HFF-Myc (cell line): ENCODE data around the gene MCRIP2.
"Not testable (repeated sequence)": the region's sequence is repeated elsewhere in the genome, so short reads cannot be mapped to it uniquely, and the experiment has no call there.

ENCODE experiments used
- DNase-seq: peaks from one replicate; pipeline ENCODE4 v3.0.0-alpha.2; 2011; ENCODE audit warnings: low read depth; ENCODE audit errors: extremely low read depth
- H3K4me3 ChIP-seq: replicated peaks from 2 replicates; pipeline ENCODE4 v1.5.1; 2011; ENCODE audit warnings: low read depth, mild to moderate bottlenecking, control low read depth, low read length
- CTCF ChIP-seq: IDR thresholded peaks from 2 replicates; pipeline ENCODE4 v1.5.1; 2012; ENCODE audit warnings: mild to moderate bottlenecking, low read depth, low read length, control low read depth; ENCODE audit errors: missing control alignments

The MCRIP2 gene

GRCh38 chr16:684071-684794, 42.6 kb downstream of the MCRIP2 start, which contains the start of gene JMJD8:
Gene JMJD8 (minus strand): TSS chr16:684334. CDS start chr16:684319, 15 bp downstream.
- no peak for TF ChIP-seq CTCF
- peak within 1 kb of the TSS; percentile 83 for H3K4me3 ChIP-seq
- DNase-seq = peak; percentile 75

GRCh38 chr16:684961-685696, 43.5 kb downstream of the MCRIP2 start:
- DNase-seq = no peak
- H3K4me3 ChIP-seq = no peak overlapping the region
- TF ChIP-seq CTCF = no peak

- DNase-seq = no peak
- peak; percentile 52 for TF ChIP-seq CTCF
- no peak overlapping the region for H3K4me3 ChIP-seq
These were observed 44.3 kb downstream of the MCRIP2 start for GRCh38 chr16:685967-686366.

- DNase-seq = no peak
- H3K4me3 ChIP-seq = no peak overlapping the region
- TF ChIP-seq CTCF = no peak
These were observed 45.0 kb downstream of the MCRIP2 start for GRCh38 chr16:686459-687260.

GRCh38 chr16:687499-687898, 45.9 kb downstream of the MCRIP2 start:
- H3K4me3 ChIP-seq = no peak overlapping the region
- no peak for DNase-seq
- TF ChIP-seq CTCF = no peak

GRCh38 chr16:689175-689897, 47.7 kb downstream of the MCRIP2 start:
- H3K4me3 ChIP-seq = peak overlapping the region; percentile 93
- no peak for TF ChIP-seq CTCF

GRCh38 chr16:691242-691641, 49.6 kb downstream of the MCRIP2 start:
- not testable (repeated sequence) for DNase-seq, H3K4me3 ChIP-seq

More at GRCh38 chr16:689175-689897, 47.7 kb downstream of the MCRIP2 start:
- no peak for DNase-seq
